ENCODE results near the gene TCF19. TPM values are rescaled to one million over a fixed set of nuclear protein-coding genes. Genes with fewer than 3 reads are reported as not detected.

The TCF19 gene
- total and polyA plus RNA-seq, 10 of the 15 experiments (the other 5 are each of a cell fraction or from before 2014, with no cell fraction given): 7.7 to 103 (median 53.3) TPM

DNA sequence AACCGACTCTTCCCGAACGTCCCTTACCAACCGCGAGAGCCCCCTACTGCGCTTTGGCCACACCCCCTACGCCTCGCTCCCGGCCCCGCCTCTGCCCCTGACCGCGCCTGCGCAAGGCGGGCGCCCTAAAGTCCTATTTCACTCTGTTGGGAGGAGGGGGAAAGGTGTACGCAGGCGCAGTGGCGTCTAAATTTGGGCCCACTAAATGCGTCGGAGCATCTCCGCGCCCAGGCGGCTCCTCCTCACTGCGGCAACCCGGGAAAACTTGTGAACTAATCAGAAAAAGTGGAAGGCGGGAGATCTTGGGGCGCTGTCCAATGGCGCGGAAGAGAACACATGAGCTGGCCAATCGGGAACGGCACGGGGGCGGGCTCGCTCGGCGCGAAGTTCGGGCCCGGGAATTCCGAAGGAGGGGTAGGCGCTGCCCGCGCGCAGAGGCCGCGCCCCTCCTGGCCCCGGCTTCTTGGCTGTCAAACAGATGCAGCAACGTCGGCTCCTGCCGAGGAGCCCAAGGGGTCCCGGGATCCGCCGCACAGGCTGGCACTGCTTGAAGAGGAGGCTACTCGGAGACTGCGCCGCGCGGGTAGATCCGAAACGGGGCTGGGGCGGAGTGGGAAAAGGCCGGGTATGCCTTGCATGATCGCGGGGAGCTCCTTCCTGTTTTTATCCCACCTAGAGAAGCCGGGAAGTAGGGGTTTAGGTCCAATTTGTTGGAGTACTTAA lies at the start of gene TCF19 (continued):
- TF ChIP-seq YBX1 (IDR thresholded peaks at IDR 0.05) (no peak), CREB1 (IDR thresholded peaks at IDR 0.05; ENCODE audit: low read depth) (peak; percentile 75; the same call in 1 of the 2 replicates), ASH2L (IDR thresholded peaks at IDR 0.05; ENCODE audit: borderline replicate concordance, low read depth) (no peak), TCF12 (IDR thresholded peaks at IDR 0.05; ENCODE audit: low read depth, low read length) (no peak), TCF3 (IDR thresholded peaks at IDR 0.05; ENCODE audit: borderline replicate concordance, insufficient read depth, low read depth, low read length) (no peak), RFX5 (IDR thresholded peaks at IDR 0.05; ENCODE audit: low read depth, low read length) (peak; percentile 34; the same call in 1 of the 2 replicates)
- TF ChIP-seq, protein P1, sequence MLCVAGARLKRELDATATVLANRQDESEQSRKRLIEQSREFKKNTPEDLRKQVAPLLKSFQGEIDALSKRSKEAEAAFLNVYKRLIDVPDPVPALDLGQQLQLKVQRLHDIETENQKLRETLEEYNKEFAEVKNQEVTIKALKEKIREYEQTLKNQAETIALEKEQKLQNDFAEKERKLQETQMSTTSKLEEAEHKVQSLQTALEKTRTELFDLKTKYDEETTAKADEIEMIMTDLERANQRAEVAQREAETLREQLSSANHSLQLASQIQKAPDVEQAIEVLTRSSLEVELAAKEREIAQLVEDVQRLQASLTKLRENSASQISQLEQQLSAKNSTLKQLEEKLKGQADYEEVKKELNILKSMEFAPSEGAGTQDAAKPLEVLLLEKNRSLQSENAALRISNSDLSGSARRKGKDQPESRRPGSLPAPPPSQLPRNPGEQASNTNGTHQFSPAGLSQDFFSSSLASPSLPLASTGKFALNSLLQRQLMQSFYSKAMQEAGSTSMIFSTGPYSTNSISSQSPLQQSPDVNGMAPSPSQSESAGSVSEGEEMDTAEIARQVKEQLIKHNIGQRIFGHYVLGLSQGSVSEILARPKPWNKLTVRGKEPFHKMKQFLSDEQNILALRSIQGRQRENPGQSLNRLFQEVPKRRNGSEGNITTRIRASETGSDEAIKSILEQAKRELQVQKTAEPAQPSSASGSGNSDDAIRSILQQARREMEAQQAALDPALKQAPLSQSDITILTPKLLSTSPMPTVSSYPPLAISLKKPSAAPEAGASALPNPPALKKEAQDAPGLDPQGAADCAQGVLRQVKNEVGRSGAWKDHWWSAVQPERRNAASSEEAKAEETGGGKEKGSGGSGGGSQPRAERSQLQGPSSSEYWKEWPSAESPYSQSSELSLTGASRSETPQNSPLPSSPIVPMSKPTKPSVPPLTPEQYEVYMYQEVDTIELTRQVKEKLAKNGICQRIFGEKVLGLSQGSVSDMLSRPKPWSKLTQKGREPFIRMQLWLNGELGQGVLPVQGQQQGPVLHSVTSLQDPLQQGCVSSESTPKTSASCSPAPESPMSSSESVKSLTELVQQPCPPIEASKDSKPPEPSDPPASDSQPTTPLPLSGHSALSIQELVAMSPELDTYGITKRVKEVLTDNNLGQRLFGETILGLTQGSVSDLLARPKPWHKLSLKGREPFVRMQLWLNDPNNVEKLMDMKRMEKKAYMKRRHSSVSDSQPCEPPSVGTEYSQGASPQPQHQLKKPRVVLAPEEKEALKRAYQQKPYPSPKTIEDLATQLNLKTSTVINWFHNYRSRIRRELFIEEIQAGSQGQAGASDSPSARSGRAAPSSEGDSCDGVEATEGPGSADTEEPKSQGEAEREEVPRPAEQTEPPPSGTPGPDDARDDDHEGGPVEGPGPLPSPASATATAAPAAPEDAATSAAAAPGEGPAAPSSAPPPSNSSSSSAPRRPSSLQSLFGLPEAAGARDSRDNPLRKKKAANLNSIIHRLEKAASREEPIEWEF (IDR thresholded peaks at IDR 0.05; ENCODE audit: insufficient replicate concordance, low read depth, low read length): no peak

Measured in GM12878 (cell line).